CMK (cell line): Measurements from ENCODE around the gene BLACAT1.
"Not testable (repeated sequence)": the region's sequence is repeated elsewhere in the genome, so short reads cannot be mapped to it uniquely, and the experiment has no call there.

Source experiments
- DNase-seq: peaks from one replicate; pipeline ENCODE4 v3.0.0-alpha.2; 2010; ENCODE audit warnings: low read depth

The BLACAT1 gene

DNA sequence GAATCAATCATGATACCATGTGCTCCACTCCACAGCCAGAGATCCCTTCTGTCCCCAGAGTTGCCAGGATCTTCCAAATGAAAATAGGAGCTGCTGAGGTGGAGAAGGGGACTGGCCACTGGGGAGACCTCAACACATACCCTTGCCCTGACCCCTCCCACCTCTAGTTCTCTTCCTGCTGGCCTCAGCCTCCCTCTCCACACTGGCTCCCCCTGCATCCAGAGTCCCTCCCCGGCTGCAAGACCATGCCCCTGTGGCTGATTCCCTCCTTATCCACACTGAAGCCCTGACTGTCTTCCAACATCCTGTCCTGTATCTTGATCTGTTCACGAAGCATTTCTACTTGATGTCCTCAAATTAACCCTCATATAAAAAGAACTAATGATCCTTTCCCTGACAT lies 27.5 kb upstream of the BLACAT1 start:
- no peak for DNase-seq

DNA sequence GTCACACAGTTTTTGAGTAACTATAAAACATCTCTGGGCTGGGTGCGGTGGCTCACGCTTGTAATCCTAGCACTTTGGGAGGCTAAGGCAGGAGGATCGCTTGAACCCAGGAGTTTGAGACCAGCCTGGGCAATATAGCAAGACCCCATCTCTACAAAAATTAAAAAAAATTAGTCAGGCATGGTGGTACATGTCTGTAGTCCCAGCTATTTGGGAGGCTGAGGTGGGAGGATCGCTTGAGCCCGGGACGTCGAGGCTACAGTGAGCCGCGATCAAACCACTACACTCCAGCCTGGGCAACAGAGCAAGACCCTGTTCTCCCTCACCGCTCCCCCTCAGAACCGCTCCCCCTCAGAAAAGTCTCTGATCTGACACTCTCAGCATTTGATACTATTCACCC lies 26.7 kb upstream of the BLACAT1 start:
- not testable (repeated sequence) for DNase-seq

DNA sequence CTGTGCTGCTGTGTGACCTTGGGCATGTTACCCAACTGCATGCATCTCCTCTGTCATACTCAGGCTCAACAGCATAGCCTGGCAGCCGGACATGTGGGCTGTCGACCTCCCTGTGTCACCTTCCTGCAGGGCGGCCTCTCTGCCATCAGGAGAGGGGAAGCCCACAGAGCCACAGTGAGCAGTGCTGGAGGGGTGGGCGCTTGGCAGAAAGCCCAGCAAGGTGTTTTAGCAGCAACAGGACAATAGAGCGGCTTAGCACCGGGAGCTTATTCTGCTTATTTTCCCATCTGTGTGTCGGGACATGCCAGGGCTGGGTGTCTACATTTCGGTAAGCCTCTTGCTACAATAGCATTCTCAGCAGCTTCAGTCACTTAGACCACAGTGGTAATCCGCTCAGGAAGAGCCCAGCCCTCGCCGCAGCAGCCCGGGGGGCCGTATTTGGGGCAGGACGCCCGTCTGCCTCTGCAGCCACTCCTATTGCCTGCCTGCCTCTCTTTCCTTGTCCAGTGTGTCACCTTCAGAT lies 25.8 kb upstream of the BLACAT1 start:
- DNase-seq = no peak

DNA sequence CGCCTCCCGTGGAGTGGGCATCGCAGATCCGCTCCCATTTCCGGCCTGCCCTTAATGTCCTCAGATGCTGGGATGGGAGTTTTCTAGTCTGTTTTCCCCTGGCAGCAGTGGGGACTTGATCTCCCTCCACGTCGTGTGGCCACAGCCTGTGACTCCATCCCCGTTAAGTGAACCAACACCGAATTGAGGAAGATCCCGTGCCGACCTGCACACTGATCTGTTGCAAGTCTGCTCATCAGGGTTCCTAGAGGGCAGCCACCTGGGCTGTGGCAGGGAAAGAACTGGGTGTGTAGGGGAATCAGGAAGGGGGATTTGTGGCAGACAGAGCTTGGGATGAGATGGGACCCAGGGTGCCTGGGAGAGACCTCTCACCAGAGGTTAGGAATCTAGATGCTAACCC lies 25.4 kb upstream of the BLACAT1 start:
- no peak for DNase-seq

GRCh38 chr1:205480349-205480985 lies 24.6 kb upstream of the BLACAT1 start:
- no peak for DNase-seq

DNA sequence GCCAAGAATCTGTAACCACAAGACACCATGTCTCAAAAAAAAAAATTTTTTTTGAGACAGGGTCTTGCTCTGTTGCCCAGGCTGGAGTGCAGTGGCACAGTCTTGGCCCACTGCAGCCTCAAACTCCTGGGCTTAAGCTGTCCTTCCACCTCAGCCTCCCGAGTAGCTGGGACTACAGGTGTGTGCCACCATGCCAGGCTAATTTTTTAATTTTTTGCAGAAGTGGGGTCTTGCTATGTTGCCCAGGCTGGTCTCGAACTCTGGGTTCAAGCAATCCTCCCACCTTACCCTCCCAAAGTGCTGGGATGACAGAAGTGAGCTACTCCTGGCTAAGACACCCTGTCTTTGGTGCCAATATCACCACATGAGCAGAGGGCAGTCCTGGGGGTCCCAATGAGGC lies 23.1 kb upstream of the BLACAT1 start:
- DNase-seq = not testable (repeated sequence)

DNA sequence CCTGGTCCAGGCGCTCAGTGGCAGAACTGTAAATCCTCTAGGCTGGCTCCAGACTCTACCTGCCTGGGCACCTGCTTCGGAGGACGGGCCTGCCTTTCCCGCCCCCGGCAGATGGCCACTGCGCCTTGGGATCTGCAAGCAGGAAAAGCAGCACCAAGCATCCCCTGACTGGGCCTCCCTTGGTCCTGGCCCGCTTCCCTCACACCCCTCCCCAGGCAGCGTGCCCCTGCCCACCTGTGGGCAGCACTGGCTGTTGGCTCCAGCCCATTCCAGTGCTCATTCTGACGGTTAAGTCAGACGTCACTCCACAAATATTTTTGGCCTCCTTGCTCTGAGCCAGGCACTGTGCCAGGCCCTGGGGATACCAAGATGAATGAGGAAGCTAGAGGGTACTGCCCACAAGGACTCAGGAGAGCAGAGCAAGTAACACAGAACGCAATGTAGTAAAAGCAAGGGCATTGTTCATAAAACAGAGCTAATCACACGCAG lies 22.0 kb upstream of the BLACAT1 start:
- no peak for DNase-seq

- DNase-seq = no peak
These were observed 21.4 kb upstream of the BLACAT1 start for GRCh38 chr1:205477121-205477758.

DNA sequence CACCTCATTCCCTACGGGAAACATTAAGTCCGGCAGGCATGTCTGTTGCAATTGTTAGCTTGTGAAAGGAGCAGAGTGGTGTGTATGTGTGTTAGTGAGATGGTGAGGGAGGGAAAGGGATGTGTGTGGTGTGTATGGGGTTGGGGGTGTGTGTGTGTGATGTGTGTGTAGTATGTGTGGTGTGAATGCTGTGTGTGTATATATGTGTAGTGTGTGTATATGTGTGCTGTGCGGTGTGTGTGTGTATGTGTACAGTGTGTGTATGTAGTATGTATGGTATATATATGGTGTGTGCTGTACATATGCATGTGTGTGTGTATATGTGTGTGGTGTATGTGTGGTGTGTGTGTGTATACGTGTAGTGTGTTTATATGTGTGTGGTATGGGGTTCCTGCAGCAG lies 20.8 kb upstream of the BLACAT1 start:
- DNase-seq = no peak

DNA sequence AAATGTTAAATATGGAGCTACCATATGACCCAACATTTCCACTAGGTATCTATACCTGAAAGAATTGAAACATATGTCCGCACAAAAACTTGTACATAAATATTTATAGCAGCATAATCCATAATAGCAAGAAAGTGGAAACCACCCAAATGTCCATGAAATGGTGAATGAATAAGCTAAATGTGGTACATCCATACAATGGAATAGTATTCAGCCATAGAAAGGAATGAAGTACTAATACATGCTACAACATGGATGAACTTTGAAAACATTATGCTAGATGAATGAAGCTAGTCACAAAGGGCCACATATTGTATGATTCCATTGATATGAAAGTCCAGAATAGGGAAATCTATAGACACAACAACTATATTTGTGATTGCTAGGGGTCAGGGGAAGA lies 20.0 kb upstream of the BLACAT1 start:
- DNase-seq = no peak

- no peak for DNase-seq
These were observed 18.7 kb upstream of the BLACAT1 start for GRCh38 chr1:205474571-205474970.

GRCh38 chr1:205473966-205474365 lies 18.1 kb upstream of the BLACAT1 start:
- DNase-seq = no peak

DNA sequence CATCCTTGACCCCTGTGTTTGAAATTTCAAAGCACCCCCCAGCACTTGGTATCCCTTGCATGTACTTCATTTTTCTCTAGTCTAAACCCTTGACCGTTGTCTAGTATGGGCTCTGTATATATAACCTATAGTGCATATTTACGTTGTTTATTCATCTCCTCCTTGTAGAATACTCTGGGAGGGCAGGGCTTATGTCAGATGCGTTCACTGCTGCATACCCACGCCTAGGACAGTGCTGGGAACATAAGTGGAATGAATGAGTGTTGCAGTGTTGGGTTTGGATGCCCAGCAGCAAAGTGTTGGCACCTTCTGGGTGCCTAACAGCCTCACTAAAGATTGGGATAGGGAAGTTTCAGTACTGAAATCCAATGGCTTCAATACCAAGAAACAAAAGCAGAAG lies 17.6 kb upstream of the BLACAT1 start:
- no peak for DNase-seq

DNA sequence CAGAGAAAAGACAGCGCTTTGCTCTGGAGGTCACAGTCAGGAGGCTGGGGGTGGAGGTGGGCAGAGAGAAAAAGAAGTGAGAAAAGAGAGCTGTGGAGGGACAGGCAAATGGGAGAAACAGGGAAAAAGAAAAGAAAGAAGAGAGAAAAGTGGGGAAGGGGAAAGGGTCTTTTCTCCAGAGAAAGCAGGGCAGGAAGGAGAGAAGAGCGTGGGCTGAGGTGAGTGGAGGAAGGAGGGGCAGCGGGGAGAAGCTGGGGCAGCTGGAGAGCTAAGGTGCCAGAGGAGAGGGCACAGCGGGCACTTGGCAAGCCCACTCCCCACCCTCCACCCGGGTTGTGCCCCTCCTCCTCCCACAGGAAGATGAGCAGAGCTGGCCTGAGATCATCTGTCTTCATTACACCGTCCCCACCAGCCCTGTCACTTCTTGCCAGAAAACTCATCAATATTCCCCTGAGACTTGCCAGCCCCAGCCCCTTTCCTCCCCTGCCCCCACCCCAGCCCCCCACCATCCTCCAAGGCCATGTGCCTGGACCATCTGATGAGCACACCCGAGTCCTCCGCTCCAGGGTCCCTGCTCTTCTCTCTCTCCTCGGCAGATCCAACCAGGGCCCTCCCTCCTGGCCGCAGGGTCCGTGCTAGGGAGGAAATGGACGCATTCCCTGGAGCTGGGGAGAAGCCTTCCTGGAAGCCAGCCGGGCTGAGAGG lies 17.0 kb upstream of the BLACAT1 start:
- DNase-seq = no peak

GRCh38 chr1:205470131-205470530 lies 14.3 kb upstream of the BLACAT1 start:
- no peak for DNase-seq

- no peak for DNase-seq
These were observed 10.9 kb upstream of the BLACAT1 start for GRCh38 chr1:205466595-205467220.

DNA sequence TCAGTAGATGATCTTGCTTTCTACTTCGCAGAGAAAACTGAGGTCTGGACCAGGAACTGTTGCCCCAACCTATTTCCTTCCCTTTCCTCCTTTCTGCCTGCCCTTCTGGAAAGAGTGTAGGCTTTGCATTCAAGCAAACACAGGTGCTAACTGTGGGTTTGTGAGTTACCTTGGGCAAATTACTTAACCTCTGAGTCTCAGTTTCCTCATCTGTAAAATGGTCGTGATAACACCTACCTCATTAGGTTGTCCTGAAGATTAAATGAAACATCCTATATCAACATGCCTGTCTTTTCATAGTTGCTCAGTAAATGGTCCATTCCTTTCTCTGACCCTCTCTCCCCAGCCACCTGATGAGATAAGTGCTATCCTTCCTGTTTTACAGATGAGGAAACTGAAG lies 9.5 kb upstream of the BLACAT1 start:
- no peak for DNase-seq

- DNase-seq = no peak
These were observed 3.1 kb upstream of the BLACAT1 start for GRCh38 chr1:205458777-205459566.

GRCh38 chr1:205456868-205457745 lies 1.3 kb upstream of the BLACAT1 start:
- DNase-seq = no peak

DNA sequence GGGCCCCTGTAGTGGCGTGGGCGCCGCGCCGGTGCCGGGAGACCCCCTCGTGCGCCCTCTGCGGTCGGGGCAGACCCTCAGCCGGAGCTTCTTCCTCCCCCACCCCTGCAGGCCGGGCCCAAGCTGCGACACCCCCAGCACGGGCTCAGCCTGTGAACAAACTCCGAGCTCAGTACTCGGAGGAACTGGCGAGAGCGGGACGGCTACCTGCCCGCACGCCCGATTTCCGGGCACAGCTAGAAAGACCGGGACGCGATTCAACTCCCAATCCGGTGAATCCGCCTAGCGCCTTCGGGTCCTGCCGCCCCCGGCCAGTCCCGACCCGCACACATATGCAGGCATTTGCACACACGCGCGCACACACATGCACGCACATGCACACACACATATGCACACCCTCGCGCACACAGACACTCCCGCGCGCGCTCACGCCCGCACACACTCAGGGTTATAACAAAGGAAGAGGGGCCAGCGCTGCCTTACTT lies 580 bp upstream of the BLACAT1 start:
- DNase-seq = no peak

- no peak for DNase-seq
These were observed 926 bp downstream of the BLACAT1 start for GRCh38 chr1:205454903-205455335.
